Stimulated activated naive CD4-positive, alpha-beta T cell treated with Interleukin-2 at 50 U/mL for 16 hours (primary cell): Measurements from ENCODE around the gene ATP11A.

ENCODE experiments used
- DNase-seq: peaks from one replicate; lab custom pipeline; 2025; lab: John Stamatoyannopoulos, UW

ATP11A gene

DNA sequence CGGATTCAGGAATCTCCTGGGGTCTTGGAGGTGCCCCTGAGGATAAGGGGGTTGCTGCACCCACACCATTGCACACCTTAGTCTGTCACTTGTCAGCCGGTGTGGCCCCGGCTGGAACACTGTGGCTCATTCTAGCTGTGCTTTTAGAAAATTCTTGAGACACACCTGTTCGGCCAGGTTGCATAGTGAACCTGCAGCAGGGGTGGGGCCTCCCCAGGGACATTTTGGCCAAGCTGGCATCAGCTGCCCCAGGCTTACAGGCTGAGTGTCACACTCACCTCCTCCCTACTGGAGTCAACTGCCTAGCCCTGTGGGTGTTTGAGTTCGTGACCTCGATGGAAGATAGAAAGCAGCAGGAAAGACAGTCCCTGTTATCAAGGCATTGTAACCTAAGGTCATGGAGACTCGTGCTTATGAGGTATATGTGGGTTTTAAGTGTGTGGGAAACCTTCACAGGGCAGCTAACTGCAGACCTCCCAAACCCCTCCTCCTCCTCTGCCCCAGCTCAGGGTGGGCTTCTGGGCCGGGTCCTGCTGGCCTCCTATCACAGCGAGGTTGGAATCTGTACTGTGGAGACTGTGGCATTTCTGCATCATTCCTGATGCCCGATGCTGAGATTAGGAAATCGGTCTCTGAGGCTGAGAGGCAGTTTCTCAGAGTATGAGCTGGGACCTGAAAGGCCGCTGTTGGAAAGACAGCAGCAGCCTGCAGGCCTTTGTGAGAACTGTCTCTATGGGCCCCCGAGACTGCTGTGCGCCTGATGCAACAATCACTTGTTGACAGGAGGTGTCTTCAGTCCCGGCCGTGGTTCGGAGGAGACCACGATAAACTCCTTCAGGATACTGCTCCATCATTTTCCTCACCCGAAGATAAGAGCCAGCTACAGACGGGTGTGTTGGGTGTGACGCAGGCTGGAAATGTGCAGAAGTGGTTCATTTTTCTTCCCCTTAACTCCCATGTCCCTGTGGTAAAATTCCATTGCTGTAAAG is 72.2 kb downstream of the ATP11A start:
- DNase-seq, result no peak

DNA sequence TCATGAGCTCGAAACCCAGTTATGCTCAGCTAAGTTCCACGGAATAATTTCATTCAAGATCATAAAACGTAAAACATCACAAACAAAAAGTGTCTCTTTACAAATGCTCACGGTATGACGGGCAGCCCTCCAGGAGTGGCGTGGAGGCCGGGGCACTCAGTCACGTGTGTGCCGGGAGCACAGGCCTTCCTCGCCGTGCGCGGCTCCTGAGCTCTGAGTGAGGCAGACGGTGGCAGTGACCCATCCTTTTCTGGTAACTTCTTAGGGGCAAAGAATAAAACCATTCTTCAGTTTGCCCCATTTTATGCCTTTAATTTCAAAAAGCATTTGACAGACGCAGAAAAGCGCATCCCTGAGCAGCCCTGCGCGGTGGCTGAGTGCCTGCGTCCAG is 72.8 kb downstream of the ATP11A start:
- DNase-seq, result no peak

DNA sequence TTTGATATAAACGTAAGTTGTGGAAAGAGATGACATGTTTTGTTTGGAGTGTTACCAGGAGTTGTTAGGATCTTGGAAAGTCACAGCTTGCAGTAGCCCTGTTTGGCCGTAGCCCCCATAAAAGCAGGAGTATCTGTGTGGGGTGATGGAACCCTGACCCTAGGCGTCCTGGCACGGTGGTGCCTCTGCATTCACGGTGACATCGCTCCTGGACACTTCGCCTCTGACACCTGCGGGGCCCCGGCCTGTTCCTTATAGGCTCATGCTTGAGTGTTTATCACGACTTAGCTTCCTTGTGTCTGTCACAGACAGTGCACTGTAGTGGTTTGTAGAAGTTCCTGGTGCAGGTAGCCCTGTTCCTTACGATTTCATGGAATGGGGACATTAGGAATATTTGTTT is 74.2 kb downstream of the ATP11A start:
- no peak for DNase-seq

DNA sequence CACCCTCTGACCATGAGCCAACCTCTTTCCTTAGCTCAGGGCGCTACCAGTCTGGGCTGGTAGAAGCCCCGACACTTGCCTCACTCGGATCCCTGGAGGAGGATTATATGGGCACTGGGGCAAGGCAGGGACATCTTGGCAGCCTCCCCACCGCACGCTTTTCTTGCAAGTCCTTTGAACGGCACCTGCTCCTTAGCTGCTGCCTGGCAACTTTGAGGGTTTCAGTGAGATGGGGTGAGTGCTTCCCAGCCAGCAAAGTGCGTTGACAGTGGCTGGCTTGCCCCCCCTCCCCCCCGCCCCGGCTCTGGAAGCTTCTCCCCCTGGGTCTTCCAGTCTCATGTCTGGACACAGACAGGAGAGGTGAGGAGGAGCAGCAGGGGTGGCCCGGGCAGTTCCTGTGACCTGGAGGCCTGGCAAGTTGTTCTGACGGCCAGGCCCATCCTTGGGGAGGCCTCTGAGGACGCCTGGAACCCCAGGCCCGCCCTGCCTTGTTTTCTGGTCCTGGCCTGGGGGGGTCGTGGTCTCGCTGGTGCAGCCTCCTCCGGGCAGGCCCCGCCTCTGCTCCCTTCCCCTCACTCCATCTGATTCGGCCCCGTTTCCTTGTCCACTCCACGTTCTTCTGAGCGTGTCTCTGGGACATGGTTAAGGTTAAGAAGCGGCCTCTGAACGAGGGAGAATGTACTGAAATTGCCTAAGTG is 75.2 kb downstream of the ATP11A start:
- DNase-seq, result no peak

DNA sequence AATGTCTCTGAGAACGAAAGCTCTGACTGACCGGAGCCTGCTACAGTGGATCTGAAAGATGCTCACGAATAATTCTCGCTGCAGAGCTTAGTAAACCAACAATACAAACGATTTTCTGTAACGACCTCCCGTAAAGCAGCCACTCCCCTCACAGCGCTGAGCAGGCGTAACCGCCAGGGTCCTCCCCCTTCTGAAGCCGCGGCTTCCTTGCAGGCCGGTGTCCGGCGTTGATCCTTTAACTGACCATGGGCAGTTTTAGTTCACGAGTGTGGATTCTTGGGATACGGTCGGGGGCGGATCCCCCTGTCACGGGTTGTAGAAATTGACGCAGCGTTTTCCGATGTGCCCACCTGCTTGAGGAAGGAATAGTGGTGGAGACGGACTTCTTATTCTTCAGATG is 75.9 kb downstream of the ATP11A start:
- DNase-seq, result no peak

DNA sequence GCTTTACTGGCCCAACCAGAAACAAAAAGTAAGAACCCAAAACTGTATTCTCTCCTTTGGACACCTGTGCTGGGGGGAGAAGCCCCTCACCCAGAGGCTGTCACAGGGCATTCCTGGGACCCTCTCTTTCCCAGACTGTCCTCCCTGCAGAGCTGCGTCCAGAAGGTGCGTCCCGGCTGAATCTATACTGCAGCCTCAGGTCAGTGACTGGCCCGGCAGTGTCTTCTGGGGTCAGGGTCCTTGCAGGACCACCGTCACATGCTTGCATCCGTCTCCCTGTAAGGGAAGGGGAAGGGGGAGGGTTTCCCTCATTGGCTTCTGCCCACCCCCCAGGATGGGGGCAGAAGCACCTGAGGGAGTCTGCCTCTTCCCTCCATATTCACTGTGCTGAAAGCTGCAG is 76.5 kb downstream of the ATP11A start:
- DNase-seq, result no peak

DNA sequence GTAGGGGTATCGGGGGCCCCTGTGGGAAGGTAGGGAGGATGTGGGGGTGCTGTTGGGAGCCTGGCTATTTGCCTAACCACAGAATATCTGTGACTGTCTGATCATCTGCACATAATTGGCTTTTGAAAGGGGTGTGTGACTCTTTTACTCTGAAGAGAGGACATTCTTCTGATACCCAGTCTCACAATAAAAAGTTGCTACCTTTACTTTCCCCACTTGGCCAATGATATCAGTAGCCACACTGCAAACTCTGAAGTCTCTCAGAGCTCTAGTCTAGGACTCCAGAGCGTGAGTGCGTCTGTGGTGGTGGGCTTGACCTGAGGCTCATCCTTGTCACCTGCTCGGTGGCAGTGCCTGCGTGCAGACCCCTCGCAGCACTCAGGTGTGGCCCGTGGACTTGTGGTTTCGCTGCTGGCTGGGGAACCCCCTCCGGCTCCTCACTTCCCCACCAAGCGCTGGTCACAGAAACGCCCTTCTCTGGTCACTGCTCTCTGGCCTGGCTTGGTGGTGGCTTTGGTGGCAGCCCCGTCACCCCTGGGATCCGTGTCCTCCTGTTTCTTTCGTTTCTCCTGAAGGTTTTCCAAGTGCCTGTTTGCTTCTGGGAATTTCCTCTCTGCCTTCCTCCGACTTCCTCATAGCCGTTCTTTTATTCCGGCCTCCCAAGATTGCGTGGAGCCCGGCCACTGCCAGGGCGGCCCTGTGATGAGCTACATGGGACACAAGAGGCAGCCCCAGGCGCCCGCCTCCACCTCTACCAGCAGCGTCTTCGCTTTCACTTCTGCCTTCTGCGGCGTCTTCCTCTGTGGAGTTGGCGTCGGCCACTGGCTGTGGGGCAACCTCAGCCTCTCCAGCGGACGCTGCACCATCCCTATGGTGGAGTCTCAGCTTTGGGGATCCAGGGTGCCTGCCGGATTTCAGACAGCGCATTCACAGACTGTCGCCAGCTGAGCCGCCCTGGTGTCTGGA is 78.0 kb downstream of the ATP11A start:
- DNase-seq, result no peak

DNA sequence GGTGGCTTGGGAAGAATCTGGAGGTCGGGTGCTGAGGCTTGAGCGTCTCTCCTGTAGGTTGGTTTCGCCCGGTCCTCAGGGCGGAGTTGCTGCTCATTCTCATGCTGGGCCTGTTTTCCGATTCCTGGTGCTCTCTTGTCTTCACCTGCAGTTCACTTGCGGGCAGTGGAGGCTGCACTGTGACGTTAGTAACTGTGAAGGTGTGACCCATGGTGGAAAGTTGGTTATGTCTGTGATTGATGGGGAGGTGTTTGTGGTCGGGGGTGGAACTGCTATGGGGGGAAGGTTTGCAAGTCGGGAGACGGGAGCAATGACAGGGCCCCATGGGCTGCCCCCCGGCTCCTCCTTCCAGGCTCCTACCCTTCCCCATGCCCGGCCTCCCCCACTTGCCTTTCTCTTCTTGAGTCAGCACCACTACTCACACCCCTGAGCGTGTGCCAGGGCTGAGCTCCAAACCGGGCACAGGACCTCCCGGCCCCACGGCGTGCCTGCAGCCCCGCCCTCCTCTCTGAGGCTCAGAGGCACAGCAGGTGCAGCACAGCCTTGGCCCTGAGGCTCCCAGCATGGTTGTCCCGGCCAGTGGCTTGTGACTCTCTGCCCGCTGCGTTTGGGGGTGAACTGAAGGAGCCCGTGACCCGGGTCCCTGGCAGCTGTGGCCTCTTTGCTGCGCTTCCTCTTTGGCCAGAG is 79.1 kb downstream of the ATP11A start:
- no peak for DNase-seq

DNA sequence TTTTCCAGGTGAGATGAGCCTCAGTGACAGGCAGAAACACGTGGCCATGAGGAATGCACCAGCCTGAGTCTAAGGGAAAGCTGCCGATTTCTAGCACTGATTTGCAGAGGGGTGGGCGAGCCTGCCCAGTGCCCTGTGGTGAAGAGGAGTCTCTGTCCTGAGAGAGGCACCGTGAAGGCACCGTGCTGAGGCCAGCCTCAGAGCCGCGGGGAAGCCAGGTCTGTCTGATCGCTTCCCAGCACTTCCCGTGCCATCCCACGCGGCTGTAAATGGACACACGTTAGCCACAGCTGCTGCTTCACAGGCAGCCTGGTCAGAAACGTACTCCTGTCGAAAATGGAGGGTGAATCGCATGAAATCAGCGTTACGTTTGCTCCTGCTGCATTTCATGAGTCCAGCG is 79.8 kb downstream of the ATP11A start:
- no peak for DNase-seq

DNA sequence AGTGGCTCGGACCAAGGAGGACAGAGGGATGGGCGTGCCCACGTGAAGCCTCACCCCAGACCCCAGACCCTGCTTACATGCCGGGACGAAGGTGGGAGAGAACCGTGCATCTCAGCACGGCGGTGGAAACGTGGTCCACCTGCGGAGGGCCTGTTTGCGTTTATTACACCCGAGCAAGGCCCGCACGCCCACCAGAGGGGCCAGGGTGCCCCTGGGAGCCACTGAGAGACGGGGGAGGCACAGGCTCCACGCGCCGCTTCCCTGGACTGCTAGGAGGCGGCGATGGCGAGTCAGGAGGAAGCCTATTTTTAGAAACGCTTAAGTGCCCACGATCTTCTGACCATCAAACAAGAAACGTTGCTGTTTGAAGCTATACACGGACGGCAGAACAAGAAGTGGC is 80.7 kb downstream of the ATP11A start:
- no peak for DNase-seq

DNA sequence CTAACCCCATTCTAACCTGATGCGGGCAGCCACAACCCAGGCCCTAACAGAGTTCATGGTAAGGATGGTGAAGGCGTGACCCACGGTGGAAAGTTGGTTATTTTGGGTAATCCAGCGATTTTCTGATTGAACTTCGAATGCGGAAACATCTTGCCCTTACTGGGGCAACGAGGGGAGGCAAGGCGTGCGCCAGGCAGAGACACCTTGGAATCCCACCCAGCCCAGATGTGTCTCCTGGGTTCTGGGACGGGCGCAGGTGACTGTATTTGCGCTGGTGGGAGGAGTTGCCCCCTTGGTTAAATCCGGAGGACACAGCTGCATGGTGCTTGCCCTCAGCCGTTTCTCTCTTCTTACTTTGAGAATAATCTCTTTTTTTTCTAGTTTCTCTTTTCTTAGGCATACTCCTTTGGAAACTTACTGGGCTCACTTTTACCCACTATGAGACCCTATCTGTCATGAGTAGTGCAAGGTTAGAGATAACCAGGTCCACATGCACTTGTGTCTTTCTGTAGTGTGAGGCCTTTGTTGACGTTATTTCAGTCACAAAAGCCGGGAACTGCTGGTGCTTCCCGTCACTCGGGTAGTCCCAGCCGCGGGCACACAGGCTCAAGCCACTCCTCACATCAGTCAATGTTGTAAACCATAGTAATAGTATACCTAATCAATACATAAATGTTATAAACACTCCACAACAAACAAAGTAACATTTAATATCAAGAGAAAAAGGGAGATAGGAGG is 81.5 kb downstream of the ATP11A start:
- DNase-seq, result no peak

DNA sequence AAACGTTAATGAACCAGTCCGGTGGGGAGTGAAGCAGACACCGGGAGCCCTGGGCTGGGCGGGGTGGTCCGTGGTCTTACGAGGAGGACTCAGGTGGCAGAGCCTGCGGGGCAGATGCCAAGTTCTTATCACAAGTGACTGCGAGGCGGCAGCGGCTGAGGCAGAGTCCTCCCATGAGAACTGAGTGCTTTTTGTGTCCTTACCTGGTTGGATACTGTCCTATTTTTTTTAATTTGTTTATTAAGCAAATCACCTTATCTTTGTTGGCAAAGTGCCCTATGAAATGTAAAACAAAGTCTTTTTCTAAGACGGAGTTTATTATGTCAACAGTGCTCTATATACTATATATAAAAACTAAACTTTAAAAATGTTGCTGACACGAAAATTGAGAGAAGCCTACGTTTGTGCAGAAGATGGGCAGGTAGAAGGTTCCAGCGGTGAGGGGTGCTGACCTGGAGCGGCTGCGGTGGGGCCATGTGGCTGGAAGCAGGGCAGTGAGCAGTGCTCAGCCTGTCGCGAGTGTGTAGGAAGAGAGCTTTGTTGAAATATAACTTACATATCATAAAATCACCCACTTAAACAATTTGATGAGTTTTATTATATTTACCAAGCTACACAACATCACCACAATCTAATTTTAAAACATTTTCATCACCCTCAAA is 82.2 kb downstream of the ATP11A start:
- DNase-seq, result no peak

DNA sequence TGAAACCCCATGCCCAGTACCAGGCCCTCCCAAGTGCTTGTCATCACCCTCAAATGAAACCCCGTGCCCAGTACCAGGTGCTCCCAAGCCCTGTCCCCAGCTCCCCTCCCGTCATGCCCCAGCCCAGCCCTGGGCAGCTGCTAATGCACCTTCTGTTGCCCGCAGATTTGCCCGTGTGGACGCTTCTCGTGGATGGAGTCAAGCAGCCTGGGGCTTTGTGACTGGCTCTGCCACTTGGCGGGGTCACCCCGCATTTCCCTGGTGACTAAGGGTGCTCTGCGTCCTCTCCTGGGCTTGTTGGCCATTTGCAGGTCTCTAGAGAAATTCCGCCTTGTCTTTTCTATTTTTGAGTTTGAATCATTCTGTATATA is 82.7 kb downstream of the ATP11A start:
- DNase-seq, result no peak

DNA sequence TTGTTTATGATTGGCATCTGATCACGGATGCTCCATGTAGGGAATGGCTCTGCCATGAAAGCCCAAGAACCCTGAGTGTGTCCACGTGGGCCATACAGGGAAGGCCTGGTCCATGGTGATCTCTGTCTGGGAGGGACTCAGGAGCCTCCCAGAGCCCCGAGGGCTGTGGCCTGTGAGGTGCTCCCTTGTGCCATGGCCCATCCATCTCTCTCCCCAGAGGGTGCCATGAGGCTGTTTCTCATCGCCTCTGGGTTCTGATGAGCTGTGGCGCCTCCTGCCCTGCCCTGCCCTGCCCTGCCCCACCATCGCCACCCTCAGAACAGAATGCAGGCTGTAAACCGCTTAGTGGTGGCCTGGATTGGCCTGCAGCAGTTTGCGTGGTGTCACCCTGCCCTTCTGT is 83.1 kb downstream of the ATP11A start:
- DNase-seq, result no peak

DNA sequence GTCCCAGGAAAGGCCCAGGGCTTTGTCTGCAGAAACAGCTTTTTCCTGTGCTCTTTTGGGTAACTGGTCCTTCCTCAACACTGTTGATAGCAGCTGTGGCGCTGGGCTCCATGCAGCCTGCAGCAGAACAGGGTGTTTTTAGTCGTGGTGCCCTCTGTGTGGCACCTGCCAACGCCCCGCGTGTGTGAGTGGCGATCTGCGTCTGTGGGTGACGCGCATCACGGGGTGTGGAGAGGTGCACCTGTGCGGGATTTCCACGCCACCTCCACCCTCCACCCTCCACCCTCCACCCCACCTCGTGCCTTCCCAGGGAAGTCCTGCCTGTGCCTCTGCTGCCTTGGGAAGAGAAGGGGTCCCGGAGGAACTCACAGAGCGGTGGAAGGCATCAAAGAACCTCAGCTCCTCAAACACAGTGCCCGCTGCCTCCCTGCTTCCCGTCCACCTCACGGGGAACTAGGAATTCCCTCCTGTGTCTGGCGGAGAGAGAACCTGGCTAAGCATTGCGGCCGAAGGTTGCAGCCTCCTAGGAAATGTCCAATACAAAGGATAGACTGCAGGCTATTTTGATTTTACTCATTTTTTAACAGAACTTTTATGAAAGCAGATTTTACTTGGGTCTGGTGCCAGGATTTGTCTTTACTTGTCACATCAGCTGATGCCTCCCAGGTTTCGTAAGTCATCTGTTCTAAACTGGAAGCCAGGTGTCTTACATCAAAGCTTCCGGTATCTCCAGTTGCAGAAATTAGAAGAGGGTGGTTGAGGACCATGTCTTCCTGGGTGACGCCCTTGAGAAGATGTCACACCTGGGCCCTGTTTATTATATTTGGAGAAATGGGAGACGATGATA is 84.0 kb downstream of the ATP11A start:
- no peak for DNase-seq

DNA sequence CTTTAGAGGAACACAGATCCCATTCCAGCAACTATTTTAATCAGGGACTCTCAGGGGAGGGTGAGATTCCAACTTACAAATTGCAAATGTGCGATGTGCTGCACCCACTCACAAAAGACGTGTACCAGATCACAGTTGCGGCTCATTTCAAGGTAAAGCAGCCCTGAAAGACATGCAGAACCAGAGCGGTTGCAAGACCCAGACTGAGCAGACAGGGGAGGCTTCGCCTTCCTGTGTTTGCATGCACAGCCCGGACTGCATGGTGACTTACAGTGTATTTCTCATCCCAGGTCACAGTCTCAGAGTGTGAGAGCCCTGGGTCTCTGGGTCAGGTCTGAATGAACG is 84.6 kb downstream of the ATP11A start:
- DNase-seq, result no peak

DNA sequence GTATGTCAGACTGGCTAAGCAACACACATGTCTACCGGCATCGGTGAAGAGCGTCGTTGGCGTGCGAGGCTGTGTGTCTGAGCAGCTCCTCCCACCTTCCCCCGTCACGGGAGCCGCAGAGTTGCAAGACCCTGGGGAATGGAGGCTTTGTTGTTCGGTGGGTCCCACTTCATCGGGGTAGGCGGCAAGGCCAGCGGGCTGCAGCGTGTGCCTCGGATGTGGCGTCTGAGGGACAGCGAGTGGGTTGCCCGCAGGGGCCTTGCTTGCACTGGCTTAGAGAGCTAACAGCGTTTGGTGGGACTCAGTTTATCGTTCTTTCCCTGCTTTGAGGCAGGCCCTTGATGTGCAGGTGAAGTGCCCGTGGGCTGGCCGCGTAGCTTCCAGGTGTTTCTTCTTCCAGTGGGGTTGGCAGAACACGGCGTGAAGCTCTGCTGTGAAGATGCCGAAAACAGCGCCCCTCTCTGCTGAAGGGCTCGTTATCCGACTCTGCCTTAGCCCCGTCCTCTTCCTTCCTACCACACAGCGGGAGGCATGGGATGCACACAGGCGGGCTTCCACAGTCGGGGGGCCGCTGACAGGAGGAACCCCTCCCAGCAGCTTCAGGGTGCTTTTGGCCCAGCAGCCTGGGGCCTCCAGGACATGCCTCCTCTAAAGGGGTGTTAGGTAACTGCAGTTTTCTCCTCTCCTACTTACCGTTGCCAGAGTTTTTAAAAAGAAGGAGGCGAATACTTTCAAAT is 85.2 kb downstream of the ATP11A start:
- no peak for DNase-seq

DNA sequence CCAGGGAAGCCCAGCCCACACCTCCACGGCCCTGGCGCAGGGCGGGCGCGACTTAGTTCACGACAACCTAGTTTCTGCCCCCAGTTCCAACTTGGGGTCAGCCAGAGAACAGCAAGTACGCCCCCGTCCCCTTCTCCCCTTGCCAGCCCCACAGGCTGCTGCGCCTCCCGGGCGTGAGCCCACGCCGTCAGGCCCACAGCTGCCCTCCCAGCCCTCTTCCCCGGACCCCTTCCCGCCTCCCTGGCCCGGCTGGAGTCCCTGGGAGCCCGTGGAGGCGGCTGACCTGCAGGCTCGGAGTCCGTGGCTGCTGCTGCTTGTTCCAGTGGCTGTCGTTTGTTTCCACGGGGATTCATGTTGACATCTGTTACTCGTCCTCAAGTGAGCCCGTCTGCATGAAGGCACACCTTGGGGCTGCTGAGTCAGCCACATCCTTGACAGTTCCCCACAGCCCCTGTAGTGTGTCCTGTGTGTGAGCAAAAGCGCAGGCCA is 86.0 kb downstream of the ATP11A start:
- no peak for DNase-seq

DNA sequence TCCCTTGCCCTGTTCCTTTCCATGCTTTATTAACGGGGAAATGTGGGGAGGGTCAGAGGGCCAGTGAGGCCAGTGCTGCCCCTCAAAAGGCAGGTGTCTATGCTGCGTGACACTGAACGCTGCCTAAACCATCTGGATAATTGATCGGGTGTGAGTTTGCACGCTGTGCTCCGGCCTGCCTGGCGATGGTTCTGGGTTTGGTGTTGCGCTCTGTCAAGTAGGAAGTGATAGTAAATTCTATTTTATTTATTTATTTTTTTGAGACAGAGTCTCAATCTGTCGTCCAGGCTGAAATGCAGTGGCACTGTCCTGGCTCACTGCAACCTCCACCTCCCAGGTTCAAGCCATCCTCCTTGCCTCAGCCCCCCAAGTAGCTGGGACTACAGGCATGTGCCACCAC is 86.5 kb downstream of the ATP11A start:
- DNase-seq, result no peak
